Kidney capillary endothelial cell (primary cell): ENCODE measurements around the gene CCR2.
"Not testable (repeated sequence)": the region's sequence is repeated elsewhere in the genome, so short reads cannot be mapped to it uniquely, and the experiment has no call there.

ENCODE experiments used
- DNase-seq: peaks from one replicate; pipeline ENCODE4 v3.0.0-alpha.2; 2018; ENCODE audit warnings: low spot score

Gene CCR2

DNA sequence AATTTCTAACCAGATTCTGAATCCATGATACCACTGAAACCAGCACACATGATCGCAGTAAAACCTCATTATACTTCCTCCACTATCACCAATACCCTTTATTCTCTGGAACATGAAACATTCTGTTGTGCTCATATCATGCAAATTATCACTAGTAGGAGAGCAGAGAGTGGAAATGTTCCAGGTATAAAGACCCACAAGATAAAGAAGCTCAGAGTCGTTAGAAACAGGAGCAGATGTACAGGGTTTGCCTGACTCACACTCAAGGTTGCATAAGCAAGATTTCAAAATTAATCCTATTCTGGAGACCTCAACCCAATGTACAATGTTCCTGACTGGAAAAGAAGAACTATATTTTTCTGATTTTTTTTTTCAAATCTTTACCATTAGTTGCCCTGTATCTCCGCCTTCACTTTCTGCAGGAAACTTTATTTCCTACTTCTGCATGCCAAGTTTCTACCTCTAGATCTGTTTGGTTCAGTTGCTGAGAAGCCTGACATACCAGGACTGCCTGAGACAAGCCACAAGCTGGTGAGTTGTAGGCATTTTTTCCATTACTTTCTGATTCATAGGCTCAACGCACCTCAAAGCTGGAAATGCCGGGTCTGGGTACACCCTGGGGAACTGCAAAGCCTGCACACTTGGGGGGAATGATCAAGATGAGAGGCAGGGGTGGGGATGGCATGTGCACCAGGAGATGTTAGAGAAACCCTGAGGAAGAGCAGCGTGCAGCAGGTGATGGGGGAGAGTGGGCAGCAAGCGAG, at the start of gene CCR2:
CCR2 (plus strand) TSS at position 465 of the 764 bp plus-strand sequence. CDS start 3,417 bp downstream, outside the sequence.
- no peak for DNase-seq

DNA sequence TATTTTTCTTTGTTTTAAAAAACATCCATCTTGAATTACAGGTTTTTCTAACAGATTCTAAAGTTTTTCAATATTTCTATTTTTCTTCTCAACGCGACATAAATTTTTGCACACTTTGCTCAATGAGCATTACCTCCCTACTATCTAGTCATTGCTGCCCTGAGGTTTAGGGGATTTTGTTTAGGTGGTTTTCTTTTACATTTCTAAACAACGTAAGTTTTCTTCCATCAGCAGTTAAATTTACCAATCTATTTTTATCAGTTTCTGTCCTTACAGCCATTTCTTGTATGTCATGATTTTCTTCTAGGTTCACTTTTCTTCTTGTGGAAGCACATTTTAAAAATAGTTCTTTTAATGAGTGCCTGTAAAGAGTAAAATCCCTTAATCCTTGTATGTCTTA, 49.2 kb upstream of the CCR2 start:
- no peak for DNase-seq

DNA sequence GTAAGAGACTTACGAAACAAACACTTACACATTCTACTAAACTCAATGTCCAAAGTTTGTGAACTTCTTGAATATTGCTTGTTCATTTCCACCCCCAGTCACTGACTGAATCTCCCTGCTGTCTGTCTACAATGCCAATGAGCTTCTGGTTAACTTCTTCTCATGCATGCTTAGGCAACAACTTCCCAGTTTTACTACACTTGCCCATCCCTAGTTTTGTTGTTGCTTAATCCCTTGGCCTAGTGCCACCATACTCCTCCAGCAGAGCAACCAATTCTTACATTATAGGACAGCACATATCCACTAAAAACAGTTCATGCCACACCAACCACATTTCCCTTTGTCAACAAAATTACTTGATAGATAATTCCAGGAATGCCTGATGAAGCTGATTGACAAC, 40.9 kb upstream of the CCR2 start:
- DNase-seq: no peak

DNA sequence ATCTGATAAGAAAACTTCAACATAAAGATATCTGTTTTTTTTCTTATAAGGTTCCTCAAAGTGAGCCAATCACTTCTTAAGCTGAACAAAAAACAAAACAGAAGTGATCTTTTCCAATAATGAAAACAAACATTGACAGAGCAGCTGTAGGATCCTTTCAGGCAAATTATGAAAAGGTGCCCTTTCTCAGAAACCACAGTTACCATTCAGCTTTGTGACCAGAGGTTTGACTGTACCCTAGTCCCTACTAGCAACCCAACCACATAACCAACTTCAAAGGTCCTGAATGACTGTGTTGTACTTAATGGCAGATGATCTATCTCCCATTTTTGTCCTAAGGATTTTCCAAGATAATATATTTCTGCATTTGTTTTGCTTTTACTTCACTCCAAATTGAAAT, 39.4 kb upstream of the CCR2 start:
- DNase-seq: no peak

DNA sequence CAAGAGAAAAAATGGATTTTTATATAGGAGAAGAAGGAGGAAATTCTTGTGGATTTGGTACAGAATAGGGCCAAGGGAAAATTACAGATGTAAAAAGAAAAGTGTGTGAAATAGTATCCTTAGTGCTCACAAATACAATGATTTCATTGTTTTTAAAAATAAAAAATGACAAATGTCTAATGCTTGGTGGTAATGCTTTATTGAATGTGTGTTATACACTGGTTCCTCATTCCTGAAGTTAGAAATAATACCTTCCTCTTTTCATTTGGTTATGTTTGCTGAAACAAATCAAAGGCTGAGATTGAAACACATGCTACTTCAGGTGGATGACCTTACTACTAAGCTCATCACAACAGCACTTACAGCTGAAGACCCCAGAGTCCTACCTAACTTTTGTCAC, 37.7 kb upstream of the CCR2 start:
- no peak for DNase-seq

DNA sequence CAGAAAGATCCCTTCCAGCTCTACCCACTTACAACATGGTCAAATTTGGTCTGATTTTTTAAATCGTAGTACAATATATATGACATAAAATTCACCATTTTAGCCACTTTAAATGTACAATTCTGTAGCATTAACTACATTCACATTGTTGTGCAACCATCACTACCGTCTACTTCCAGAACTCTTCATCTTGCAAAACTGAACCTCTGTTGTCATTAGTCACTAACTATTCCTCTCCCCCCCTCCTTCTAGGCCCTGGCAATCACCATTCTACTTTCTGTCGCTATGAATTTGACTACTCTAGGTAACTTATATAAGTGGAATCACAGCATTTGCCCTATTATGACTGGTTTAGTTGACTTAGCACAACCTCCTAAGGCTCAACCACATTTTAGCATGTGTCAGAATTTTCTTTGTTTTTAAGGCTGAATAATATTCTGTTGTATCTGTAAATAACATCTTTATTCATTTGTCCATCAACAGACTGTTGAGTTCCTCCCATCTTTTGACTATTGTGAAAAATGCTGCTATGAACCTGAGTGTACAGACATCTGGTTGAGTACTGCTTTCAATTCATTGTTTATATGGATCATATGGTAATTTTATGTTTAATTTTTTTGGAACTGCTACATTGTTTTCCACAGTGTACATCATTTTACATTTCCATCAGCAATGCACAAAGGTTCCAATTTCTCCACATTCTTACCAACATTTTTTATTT, 35.5 kb upstream of the CCR2 start:
- DNase-seq: no peak

DNA sequence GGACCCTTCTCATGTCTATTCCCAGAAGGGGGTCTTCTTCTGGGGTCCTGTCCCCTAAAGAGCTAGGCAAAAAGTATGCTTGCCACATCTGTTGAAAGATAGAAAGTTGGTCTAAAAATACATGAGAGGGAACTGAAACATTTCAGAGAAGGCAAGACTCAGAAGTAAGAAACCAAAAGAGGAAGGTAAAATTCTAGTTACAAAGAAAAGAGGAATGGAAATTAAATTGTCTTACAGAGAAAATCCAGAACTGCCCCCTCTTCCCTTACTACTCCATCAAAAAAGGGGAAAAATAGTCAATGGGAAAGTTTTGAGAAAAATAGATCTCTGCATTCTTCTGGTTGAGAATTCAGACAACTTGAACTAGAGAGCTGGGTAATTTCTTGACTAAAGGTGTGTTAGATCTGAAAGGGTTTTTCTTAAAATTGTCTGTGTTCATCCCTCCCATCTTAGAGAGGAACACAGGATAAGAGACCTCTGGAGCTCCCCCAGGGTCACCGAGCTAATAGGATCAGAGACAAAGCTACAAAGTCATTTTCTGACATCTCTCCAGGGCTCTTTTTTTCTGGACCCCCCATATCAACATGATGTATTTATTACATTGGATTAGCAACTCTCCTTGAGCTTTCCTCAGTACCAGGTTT, 32.3 kb upstream of the CCR2 start:
- no peak for DNase-seq

DNA sequence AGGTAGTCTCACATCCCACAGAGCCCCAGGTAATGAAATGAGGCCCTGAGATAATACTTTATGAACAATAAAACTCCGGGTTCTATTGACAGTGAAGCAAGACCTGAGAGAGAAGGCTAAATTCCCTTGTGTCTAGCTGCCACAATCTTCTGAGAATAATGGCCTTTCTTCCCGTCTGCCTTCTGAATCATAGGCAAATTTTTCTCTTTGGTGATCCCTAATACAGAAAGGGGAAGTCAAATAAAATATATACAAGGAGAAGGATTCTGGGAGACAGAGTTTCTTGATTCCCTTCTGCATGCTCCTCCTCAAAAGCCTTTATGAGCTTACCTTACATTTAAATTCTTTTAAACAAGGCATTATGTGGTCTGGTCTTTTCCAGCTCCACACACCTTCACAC, 29.9 kb upstream of the CCR2 start:
- DNase-seq: no peak

DNA sequence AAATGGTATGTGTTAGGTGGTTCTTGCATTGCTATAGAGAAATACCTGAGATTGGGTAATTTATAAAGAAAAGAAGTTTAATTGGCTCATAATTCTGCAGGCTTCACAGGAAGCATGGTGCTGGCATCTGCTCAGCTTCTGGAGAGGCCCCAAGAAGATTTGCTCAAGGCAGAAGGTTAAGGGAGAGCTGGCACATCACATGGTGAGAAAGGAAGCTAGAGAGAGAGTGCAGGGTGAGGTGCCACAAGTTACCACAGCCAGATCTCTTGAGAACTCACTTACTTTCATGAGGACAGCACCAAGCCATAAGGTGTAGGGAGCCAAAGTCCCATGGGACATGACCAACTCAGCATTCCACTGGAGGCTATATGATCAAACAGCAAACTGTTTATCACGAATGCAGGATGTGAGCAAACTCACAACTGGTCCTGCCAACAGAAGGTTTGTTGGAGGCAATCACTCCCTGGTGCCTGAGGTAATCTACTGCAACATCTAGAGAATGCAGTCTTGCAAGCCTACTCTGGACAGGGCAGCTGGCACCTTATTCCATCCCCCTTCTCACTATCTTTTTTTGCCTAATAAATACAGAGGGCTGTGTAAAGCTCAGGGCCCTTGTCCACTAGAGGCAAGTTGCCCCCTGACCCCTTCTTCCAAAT, 28.1 kb upstream of the CCR2 start:
- no peak for DNase-seq

DNA sequence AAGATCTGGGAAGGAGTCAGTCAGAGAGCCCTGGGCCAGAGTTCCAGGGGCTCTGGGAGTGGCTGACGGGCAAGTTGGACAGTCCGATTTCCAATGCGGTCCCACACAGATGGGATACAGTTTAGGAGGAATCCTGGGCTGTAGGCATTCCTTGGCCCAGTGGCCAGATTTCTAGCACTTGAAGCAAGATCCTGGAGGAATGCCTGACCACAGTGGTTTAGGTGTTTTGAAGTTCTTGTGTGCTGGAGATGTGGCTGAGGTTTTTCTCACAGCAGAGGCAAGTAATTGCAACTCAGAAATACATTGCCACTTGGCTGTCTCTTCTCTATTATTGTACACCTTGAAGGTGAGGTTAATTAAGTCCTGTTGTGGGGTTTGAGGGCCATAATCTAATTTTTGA, 23.2 kb upstream of the CCR2 start:
- not testable (repeated sequence) for DNase-seq

DNA sequence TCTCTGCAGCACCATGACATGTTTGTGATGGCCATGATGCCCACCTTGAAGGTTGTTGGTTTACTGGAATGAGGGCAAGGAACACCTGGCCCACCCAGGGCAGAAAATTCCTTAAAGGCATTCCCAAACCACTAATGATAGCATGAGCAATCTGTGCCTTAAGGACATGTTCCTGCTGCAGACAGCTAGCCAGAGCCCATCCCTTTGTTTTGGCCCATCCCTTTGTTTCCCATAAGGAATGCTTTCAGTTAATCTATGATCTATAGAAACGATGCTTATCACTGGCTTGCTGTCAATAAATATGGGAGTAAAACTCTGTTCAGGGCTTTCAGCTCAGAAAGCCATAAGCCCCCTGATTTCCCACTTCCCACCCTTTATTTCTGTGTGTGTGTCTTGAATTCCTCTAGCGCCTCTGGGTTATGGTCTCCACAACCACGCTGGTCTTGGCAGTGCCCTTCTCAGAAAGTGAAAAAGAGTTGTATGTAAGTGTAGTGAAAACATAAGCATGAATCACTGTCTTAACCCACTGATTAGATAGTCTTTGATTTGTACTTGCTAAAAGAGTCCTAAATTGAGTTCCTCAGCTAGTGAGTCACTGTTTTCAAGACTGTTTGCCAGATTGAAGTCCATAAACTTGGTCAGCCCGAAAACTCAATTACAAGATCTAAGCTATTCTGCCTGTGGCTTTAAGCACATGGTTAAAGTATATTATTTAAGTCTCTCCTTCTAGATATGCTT, 19.0 kb upstream of the CCR2 start:
- no peak for DNase-seq

DNA sequence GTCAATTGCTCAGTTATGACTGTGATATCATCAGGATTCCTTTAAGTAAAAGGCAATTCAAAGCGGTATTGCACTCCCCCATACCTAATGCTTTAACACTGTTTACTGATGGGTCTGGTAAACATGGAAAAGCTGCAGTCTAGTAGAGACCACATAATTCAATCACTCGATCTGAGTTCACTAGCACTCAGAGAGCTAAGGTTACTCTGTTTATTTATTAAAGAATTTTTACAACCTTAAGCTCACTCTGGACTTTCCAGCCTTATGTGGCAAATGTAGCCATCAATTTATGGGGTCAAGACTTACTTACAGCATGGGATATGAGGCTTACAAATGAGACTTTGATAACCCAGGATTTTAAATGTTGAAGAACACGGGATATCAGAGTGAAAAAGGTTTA, 18.4 kb upstream of the CCR2 start:
- no peak for DNase-seq

DNA sequence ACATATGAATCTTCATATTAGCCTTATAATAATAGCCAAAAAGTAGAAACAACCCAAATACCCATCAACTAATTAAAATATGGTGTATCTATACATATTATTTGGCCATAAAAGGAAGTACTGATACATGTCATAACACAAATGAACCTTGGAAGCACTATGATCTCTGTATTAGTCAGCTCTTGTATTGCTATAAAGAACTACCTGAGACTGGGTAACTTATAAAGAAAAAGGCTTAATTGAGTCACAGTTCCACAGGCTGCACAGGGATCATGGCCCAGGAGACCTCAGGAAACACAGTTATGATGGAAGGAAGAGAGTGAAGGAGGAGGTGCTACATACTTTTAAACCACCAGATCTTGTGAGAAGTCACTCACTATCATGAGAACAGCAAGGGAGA, 16.0 kb upstream of the CCR2 start:
- DNase-seq: no peak

DNA sequence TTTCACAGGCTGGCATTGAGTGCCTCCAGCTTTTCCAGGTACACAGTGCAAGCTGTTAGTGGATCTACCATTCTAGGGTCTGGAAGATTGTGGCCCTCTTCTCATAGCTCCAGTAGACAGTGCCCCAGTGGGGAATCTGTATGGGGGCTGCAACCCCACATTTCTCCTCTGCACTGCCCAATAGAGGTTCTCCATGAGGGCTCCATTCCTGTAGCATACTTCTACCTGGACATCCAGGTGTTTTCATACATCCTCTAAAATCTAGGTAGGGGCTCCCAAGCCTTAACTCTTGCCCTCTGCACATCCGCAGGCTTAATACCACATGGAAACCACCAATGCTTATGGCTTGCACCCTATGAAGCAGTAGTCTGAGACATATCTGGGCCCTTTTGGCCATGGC, 15.1 kb upstream of the CCR2 start:
- DNase-seq: no peak

DNA sequence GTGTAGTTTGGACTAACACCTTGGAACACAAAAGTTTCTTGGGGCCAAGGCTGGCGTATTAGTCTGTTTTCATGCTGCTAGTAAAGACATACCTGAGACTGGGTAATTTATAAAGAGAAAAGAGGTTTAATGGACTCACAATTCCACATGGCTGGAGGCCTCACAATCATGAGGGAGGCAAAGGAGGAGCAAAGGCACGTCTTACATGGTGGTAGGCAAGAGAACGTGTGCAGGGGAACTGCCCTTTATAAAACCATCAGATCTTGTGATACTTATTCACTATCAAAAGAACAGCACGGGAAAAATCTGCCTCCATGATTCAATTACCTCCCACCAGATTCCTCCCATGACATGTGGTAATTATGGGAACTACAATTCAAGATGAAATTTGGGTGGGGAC, 9.4 kb upstream of the CCR2 start:
- DNase-seq: no peak

DNA sequence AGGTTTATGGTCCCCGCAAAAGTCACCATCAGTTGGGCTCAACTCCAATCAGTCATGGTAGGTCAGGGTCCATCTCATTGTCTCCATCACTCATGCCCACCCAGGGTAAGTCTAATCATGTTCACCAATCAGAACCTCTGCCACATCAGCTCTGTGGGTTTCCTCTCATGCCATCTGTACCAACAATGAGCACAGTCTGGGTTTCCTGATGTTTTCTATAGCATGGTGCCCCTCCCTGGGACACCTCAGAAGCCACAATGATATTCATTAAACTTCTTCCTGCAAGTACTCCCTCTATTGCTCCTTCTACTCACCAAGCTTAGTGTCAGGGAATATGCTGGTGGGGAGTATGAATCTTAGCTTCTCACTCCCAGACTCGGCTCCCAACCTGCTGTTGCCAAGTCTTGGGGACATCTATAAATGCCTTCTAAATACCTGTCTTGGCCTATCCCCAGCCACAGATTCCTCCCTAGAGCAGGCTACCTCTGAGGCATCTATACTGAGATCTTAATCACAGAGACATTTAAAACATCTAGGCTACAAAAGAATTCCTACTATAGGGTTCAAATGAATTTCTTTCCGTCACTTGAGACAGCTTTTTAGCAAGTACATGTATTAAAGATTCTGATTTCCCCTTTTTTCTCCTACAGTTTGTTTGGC, 5.0 kb upstream of the CCR2 start:
- DNase-seq: no peak

DNA sequence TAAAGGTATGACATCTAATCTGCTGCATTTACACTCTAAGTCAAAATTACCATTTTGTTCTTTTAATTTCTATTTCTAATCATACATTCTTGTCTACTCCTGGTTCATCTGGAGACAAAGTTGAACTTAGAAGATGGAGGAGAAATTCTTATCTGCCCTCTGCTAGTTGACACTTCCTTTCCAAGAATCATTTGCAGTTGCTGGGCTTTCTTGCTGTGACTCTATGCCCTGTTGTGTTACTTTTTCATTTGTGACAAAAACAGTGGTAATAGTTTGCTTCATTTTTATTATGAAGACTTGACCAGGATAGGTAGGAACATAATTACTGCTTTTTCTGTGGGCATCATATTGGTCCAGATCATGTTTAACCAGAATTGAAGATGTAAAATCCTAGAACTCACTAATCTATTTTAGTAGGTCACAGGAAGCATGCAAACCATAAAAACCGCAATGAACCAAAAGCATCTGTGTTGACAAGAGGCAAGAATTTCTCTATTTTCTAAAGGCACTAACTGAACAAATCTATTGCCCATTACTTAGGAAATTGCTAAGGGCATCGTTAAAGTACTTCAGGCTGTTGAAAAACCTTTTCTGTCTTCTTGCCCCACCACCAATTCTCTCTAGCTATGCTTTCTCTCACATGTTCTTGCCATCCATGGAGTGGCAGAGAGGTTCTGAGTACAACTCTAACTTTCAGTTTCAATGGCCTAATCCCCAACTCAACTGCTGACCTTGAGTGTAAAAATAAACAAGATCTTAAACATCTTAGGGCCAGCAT, 4.2 kb upstream of the CCR2 start:
- DNase-seq: no peak

DNA sequence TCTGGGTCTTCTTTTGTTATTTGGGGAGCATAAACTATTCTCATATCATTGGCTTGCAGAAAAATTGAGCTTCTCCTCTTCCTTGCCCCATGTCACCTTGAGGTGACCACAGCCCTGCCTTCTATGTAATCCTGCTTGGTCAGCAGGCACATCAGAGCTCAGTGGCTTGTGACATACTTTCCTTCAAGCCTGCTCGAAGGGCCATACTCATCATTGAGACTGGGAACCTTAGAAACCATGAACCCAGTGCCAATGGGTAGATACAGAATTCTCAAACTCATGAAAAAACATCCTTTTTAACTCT, 3.7 kb upstream of the CCR2 start:
- no peak for DNase-seq

DNA sequence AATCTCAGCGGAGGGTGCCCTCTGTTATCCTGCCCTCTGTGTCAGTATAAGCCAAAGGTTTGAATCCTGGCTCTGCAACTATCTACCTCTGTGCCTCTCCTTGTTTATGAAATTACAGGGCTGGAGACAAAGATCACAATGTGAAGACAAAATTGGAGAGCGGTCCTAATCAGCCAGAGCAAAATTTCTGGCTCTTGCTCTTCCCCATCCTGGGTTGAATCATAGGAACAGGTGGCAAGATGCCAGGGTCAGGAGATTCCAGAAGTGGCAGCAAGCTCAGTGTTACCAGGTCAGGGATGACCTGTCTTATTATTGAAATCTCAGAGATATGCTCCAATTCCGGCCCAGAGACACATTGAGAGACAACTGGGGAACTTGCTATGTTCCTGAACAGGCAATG, 2.3 kb upstream of the CCR2 start:
- DNase-seq: no peak

DNA sequence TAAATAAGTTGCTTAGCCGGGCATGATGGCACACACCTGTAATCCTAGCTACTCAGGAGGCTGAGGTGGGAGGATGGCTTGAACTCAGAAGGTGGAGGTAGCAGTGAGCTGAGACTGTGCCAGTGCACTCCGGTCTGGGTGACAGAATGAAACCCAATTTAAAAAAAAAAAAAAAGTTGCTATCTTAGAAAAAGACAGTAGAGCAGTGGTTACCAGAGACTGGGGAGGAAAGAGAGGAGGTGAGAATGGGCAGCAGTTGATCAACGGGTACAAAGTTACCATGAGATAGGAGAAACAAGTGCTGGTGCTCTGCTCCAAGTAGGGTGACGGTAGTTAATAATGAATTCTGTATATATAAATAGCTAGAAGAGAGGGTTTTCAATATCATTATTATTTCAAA, 821 bp upstream of the CCR2 start:
- no peak for DNase-seq

DNA sequence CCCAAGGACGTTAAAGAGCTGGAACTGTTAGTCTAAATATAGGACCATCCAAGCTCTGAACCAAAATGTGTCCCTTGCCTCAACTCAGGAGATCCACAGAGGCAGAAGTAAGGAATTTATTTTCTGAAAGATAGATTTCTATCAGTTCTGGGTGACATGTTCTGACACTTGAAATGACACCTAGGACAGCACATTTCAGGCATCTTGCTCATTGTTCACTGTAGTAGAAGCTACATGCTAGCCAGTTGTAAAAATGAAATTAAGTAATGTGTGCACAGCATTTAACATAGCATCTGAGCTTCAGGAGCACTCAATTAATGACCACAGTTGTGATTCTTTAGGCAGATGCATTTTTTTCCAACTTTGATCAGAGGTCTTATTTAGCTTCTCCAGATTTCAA, 567 bp downstream of the CCR2 start:
- DNase-seq: no peak
